ENCODE results near the gene GMPPB.
A peak's percentile ranks its signal among the peaks of the same experiment; 100 is the strongest.

DNA sequence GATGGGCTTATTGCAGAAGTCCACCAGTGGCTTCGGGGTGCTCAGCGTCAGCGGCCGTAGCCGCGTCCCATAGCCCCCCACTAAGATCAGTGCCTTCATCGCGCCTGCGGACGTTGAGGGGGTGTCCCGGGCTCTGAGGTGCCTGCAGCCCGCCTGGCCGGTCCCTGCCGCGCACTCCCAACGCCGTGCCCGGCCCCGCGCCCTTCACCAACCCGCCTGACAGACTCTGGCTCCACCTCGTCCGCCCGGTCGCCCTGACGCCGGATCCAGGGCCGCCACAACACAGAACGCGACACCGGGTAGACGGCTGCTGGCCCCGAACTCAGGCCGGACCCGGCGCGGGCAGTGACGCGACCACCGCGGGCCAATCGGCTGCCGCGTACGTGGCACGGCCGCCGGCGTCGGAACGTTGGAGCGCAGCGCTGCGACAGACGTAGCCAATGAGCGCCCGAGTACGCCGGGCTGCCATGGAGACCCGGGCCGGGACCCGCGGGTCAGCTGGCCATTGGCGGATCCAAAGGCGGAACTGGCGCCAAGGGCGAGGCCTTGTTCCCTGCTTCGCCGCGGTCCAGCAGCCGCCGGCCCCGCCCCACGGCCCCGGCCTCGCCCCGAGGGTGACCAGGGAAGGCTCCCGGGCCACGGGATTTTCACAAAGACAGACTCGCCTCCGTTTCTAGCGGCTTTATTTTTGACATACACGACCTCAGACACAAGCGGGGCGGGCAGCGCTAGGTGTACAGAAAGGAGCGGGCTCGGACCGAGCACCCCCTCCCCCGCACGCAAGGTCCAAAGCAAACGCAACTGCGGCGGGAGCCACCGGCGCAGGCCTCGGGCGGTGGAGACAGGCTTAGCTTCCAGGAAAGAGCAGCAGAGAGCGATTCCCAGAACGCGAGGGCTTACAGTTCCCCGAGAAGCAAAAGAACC, at the start of gene GMPPB:
- TF ChIP-seq, protein P1, sequence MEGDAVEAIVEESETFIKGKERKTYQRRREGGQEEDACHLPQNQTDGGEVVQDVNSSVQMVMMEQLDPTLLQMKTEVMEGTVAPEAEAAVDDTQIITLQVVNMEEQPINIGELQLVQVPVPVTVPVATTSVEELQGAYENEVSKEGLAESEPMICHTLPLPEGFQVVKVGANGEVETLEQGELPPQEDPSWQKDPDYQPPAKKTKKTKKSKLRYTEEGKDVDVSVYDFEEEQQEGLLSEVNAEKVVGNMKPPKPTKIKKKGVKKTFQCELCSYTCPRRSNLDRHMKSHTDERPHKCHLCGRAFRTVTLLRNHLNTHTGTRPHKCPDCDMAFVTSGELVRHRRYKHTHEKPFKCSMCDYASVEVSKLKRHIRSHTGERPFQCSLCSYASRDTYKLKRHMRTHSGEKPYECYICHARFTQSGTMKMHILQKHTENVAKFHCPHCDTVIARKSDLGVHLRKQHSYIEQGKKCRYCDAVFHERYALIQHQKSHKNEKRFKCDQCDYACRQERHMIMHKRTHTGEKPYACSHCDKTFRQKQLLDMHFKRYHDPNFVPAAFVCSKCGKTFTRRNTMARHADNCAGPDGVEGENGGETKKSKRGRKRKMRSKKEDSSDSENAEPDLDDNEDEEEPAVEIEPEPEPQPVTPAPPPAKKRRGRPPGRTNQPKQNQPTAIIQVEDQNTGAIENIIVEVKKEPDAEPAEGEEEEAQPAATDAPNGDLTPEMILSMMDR (IDR thresholded peaks at IDR 0.05; ENCODE audit: low read depth, low read length, missing input control) = no peak
- TF ChIP-seq RAD21 (IDR thresholded peaks at IDR 0.05) = peak in 1 of 2 donors; percentile 9
- peak; percentile 41 for TF ChIP-seq YY1 (IDR thresholded peaks at IDR 0.05)
- TF ChIP-seq, protein P2, sequence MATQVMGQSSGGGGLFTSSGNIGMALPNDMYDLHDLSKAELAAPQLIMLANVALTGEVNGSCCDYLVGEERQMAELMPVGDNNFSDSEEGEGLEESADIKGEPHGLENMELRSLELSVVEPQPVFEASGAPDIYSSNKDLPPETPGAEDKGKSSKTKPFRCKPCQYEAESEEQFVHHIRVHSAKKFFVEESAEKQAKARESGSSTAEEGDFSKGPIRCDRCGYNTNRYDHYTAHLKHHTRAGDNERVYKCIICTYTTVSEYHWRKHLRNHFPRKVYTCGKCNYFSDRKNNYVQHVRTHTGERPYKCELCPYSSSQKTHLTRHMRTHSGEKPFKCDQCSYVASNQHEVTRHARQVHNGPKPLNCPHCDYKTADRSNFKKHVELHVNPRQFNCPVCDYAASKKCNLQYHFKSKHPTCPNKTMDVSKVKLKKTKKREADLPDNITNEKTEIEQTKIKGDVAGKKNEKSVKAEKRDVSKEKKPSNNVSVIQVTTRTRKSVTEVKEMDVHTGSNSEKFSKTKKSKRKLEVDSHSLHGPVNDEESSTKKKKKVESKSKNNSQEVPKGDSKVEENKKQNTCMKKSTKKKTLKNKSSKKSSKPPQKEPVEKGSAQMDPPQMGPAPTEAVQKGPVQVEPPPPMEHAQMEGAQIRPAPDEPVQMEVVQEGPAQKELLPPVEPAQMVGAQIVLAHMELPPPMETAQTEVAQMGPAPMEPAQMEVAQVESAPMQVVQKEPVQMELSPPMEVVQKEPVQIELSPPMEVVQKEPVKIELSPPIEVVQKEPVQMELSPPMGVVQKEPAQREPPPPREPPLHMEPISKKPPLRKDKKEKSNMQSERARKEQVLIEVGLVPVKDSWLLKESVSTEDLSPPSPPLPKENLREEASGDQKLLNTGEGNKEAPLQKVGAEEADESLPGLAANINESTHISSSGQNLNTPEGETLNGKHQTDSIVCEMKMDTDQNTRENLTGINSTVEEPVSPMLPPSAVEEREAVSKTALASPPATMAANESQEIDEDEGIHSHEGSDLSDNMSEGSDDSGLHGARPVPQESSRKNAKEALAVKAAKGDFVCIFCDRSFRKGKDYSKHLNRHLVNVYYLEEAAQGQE (IDR thresholded peaks at IDR 0.05) = peak; percentile 75
- no peak for TF ChIP-seq FOXA1 (IDR thresholded peaks at IDR 0.05)
- TF ChIP-seq, protein P3, sequence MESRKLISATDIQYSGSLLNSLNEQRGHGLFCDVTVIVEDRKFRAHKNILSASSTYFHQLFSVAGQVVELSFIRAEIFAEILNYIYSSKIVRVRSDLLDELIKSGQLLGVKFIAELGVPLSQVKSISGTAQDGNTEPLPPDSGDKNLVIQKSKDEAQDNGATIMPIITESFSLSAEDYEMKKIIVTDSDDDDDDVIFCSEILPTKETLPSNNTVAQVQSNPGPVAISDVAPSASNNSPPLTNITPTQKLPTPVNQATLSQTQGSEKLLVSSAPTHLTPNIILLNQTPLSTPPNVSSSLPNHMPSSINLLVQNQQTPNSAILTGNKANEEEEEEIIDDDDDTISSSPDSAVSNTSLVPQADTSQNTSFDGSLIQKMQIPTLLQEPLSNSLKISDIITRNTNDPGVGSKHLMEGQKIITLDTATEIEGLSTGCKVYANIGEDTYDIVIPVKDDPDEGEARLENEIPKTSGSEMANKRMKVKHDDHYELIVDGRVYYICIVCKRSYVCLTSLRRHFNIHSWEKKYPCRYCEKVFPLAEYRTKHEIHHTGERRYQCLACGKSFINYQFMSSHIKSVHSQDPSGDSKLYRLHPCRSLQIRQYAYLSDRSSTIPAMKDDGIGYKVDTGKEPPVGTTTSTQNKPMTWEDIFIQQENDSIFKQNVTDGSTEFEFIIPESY (IDR thresholded peaks at IDR 0.05) = no peak
- TF ChIP-seq TAF1 (conservative IDR thresholded peaks at IDR 0.05) = no peak

Data from liver (tissue), 3 donors.